Osteoblast (primary cell): ENCODE data around the gene PLSCR2. TPM values are rescaled to one million over a fixed set of nuclear protein-coding genes. Genes with fewer than 3 reads are reported as not detected.
A peak's percentile ranks its signal among the peaks of the same experiment; 100 is the strongest.

Source experiments
- DNase-seq: peaks from one replicate; pipeline ENCODE4 v3.0.0; 2011; ENCODE audit warnings: low spot score, mixed read lengths; ENCODE audit not compliant: insufficient read length; ENCODE audit errors: missing footprints
- H2AFZ ChIP-seq: 2 replicates; pipeline ENCODE4 v1.6.0; 2011; ENCODE audit warnings: mild to moderate bottlenecking, low read length
- H3K27ac ChIP-seq: 2 replicates; pipeline ENCODE4 v1.5.1; 2011; ENCODE audit warnings: mild to moderate bottlenecking, low read depth, low read length, moderate library complexity
- H3K27me3 ChIP-seq: 2 replicates; pipeline ENCODE4 v1.6.0; 2012; ENCODE audit warnings: mild to moderate bottlenecking, control low read depth, inconsistent platforms, low read length, moderate library complexity; ENCODE audit not compliant: insufficient read depth
- H3K36me3 ChIP-seq: 2 replicates; pipeline ENCODE4 v1.5.1; 2011; ENCODE audit warnings: mild to moderate bottlenecking, low read length, control low read depth, moderate library complexity; ENCODE audit not compliant: insufficient read depth
- H3K4me1 ChIP-seq: 2 replicates; pipeline ENCODE4 v1.5.1; 2011; ENCODE audit warnings: mild to moderate bottlenecking, low read length, control low read depth, moderate library complexity; ENCODE audit not compliant: insufficient read depth
- H3K4me2 ChIP-seq: 2 replicates; pipeline ENCODE4 v1.6.0; 2011; ENCODE audit warnings: mild to moderate bottlenecking, low read length; ENCODE audit not compliant: insufficient read depth
- H3K4me3 ChIP-seq: fragments of 200-600 bp; sonication (generic); 3 replicates; pipeline ENCODE4 v1.5.1; 2012; ENCODE audit warnings: mild to moderate bottlenecking, low read length, inconsistent platforms; ENCODE audit not compliant: insufficient read depth
- H3K79me2 ChIP-seq: 2 replicates; pipeline ENCODE4 v1.6.0; 2012; ENCODE audit warnings: mild to moderate bottlenecking, low read length, control low read depth, inconsistent platforms; ENCODE audit not compliant: insufficient read depth
- H3K9me3 ChIP-seq: 2 replicates; pipeline ENCODE4 v1.5.1; 2011; ENCODE audit warnings: low read depth, low read length, control low read depth
- H4K20me1 ChIP-seq: 2 replicates; pipeline ENCODE4 v1.6.0; 2012; ENCODE audit warnings: mild to moderate bottlenecking, low read length, control low read depth; ENCODE audit not compliant: insufficient read depth
- total RNA-seq: library from RNA; depleted of rRNA; stranded (reverse); fragments of >200 nt; gene quantifications from 2 replicates; pipeline ENCODE4 v1.2.3, GENCODE V29; 2012
- TF ChIP-seq, protein P1 (sequence below): IDR thresholded peaks from 2 replicates; pipeline ENCODE4 v1.5.1; 2011; ENCODE audit warnings: mild to moderate bottlenecking, low read depth, low read length, moderate library complexity; ENCODE audit errors: extremely low read depth

PLSCR2 gene
- total RNA-seq, 1 donor = not detected

DNA sequence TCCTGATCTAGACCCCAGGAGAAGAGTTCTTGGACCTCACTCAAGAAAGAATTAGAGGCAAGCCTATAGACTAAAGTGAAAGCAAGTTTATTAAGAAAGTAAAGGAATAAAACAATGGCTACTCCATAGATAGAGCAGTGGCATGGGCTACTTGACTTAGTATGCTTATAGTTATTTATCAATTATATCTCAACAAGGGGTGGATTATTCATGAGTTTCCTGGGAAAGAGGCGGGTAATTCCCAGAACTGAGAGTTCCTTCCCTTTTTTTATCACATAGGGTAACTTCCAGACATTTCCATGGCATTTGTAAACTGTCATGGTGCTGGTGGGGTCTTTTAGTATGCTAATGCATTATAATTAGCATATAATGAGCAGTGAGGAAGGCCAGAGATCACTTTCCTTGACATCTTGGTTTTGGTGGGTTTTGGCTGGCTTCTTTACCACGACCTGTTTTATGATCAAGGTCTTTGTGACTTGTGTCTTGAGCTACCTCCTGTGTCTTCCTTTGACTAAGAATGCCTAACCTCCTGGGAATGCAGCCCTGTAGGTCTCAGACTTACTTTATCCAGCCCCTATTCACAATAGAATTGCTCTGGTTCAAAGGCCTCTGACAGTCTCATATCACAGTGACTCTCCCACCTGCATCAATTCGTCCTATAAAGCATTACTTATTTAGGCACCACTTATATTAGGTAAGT lies 35.3 kb upstream of the PLSCR2 start:
- Histone ChIP-seq H3K79me2 (no peaks in the 10 kb centered on the region), H3K27me3 (no peaks in the 10 kb centered on the region), H3K4me1 (peaks cover 38% of the 10 kb centered on the region), H3K36me3 (no peaks in the 10 kb centered on the region), H3K4me3 (no peak overlapping the region), H2AFZ (no peak overlapping the region), H3K4me2 (peak overlapping the region; percentile 69), H3K9me3 (no peaks in the 10 kb centered on the region), H3K27ac (peak overlapping the region; percentile 88), H4K20me1 (no peaks in the 10 kb centered on the region)
- no peak for DNase-seq
- TF ChIP-seq, protein P1, sequence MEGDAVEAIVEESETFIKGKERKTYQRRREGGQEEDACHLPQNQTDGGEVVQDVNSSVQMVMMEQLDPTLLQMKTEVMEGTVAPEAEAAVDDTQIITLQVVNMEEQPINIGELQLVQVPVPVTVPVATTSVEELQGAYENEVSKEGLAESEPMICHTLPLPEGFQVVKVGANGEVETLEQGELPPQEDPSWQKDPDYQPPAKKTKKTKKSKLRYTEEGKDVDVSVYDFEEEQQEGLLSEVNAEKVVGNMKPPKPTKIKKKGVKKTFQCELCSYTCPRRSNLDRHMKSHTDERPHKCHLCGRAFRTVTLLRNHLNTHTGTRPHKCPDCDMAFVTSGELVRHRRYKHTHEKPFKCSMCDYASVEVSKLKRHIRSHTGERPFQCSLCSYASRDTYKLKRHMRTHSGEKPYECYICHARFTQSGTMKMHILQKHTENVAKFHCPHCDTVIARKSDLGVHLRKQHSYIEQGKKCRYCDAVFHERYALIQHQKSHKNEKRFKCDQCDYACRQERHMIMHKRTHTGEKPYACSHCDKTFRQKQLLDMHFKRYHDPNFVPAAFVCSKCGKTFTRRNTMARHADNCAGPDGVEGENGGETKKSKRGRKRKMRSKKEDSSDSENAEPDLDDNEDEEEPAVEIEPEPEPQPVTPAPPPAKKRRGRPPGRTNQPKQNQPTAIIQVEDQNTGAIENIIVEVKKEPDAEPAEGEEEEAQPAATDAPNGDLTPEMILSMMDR = no peak

DNA sequence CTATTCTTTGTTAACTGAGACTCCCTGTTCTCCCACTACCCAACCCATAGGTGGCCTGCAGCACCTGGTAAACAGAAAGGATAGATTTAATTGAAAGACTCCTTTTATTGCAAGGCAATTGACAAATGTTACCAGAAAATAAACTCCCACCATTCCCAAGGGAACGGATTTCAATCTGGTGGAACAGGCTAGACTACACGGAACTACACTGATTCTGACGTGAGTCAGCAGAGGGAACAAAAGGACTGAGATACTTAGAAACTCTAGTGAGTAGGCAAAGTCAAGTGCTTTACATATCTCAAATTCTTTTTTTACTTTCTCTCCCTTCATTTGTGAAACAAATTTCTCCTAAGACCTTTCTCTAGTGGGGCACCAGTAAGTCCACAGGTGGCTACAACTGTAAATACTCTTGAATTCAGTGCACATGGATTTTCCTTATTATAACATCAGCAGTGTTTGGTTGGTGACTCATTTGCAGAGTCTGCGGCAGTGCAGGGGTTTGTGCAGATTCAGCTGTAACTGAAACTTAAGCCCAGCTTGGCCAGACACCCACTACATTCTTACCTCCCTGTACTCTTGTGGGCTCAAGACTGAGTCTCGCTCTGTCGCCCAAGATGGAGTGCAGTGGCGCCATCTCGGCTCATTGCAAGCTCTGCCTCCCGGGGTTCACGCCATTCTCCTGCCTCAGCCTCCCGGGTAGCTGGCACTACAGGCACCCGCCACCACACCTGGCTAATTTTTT lies 34.3 kb upstream of the PLSCR2 start:
- DNase-seq = peak; percentile 67
- Histone ChIP-seq H3K9me3 (no peaks in the 10 kb centered on the region), H3K79me2 (no peaks in the 10 kb centered on the region), H3K27ac (peak overlapping the region; percentile 88), H3K27me3 (no peaks in the 10 kb centered on the region), H3K4me2 (peak overlapping the region; percentile 69), H2AFZ (peak overlapping the region; percentile 13), H3K4me1 (peaks cover 38% of the 10 kb centered on the region), H3K4me3 (peak overlapping the region; percentile 10), H3K36me3 (no peaks in the 10 kb centered on the region), H4K20me1 (no peaks in the 10 kb centered on the region)
- TF ChIP-seq, protein P1 = no peak

DNA sequence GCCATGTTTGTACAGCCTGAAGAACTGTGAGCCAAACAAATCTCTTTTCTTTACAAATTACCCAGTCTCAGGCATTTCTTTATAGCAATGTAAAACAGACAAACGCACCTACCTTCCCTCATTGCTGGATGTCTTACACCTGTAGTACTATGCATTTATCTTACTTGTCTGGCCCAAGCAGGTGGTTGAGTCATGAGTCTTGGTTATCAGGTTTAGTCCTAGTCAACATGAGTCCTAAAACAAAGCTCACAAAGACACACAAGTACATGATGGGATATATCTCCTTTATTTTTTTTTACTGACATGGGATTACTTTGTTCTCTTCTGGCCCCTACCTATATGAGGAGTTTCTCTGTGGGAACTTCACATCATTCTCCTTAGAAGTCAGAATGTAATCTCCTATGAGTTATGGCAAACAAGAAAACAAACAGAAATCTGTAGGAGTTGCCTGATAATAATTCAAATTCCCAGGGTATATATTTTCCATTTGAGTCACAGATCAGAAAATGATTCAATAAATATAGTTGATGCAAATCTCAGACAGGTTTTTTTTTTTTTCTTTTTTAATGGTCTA lies 33.6 kb upstream of the PLSCR2 start:
- no peak overlapping the region for H3K4me3 ChIP-seq
- DNase-seq = no peak
- no peaks in the 10 kb centered on the region for H3K36me3 ChIP-seq
- no peaks in the 10 kb centered on the region for H4K20me1 ChIP-seq
- H3K27me3 ChIP-seq = no peaks in the 10 kb centered on the region
- peak overlapping the region; percentile 69 for H3K4me2 ChIP-seq
- no peaks in the 10 kb centered on the region for H3K9me3 ChIP-seq
- no peak overlapping the region for H2AFZ ChIP-seq
- no peaks in the 10 kb centered on the region for H3K79me2 ChIP-seq
- H3K27ac ChIP-seq = peak overlapping the region; percentile 88
- TF ChIP-seq, protein P1 = no peak
- H3K4me1 ChIP-seq = peaks cover 38% of the 10 kb centered on the region

DNA sequence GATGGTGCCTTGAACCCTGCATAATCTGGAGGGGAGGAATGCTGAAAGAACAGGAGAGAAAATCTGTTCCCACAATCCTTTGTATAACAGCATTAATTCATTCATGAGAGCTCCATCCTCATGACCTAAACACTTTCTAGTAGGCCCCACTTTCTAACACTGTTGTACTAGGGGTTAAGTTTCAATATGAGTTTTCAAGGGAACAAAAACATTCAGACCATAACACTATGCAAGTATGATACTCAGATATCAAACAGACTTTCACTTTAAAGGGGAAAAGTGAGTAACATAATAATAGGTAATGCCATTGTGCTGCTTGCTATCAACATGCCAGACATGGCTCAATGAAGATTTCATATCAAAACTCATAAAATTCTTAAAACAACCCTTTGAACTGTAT lies 32.4 kb upstream of the PLSCR2 start:
- H3K4me1 ChIP-seq = peaks cover 28% of the 10 kb centered on the region
- H2AFZ ChIP-seq = no peak overlapping the region
- no peak overlapping the region for H3K27ac ChIP-seq
- no peaks in the 10 kb centered on the region for H3K36me3 ChIP-seq
- H3K4me3 ChIP-seq = no peak overlapping the region
- no peaks in the 10 kb centered on the region for H3K9me3 ChIP-seq
- no peaks in the 10 kb centered on the region for H4K20me1 ChIP-seq
- H3K79me2 ChIP-seq = no peaks in the 10 kb centered on the region
- no peak overlapping the region for H3K4me2 ChIP-seq
- DNase-seq = no peak
- no peaks in the 10 kb centered on the region for H3K27me3 ChIP-seq
- TF ChIP-seq, protein P1 = no peak
